GM21360 (cell line): ENCODE results near the gene NKX6-2.
"Not testable (repeated sequence)": the region's sequence is repeated elsewhere in the genome, so short reads cannot be mapped to it uniquely, and the experiment has no call there.

Experiments
- ATAC-seq: cut with Tn5 transposase; IDR thresholded peaks from one replicate; pipeline ENCODE4 v1.9.1; 2021; ENCODE audit warnings: mild to moderate bottlenecking, moderate library complexity; ENCODE audit not compliant: unreplicated experiment

Gene NKX6-2

GRCh38 chr10:132799865-132800264 is 13.9 kb upstream of the NKX6-2 start:
- ATAC-seq = no peak

DNA sequence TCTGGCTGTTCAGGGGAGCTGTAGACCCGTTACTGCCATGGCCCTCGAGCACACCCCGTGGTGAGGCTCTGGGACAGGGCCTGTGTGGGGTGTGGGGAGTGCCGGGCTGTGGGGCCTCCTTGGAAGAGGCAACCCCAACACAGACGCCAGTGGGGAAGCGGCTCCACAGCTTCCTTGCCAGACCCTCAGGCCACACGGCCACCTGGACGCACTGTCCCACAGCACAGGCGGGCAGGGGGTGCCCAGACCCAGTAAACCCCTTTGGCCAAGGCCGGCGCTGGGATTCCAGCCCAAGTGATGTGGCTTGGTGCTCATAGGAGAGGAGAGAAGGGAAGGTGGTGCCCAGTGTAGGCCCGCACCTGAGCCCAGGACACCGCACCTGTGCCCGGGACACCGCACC is 12.9 kb upstream of the NKX6-2 start:
- ATAC-seq = no peak

GRCh38 chr10:132798403-132798802 is 12.5 kb upstream of the NKX6-2 start:
- no peak for ATAC-seq

- ATAC-seq = not testable (repeated sequence)
These were observed 12.0 kb upstream of the NKX6-2 start for GRCh38 chr10:132797986-132798385.

DNA sequence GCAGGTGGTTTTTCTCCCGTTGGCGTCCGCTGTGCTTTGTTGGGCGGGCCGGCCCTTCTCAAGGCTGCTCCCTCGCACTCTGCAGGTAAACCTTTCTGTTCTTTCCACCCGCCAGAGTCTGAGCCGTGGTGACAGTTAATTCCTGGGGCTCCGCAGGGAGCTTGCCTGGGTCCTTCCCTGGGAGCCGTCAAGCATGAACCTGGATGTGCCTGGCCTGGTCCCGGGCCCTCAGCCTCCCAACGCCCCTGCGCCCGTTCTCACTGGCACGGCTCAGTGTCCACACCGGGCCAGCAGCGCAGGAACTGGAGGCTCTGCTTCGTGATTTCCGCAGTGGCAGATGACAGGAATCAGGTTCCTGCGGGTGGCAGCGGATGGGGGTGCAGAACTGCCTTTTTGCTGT is 10.9 kb upstream of the NKX6-2 start:
- no peak for ATAC-seq

GRCh38 chr10:132793871-132794849 is 8.2 kb upstream of the NKX6-2 start:
- ATAC-seq = no peak

DNA sequence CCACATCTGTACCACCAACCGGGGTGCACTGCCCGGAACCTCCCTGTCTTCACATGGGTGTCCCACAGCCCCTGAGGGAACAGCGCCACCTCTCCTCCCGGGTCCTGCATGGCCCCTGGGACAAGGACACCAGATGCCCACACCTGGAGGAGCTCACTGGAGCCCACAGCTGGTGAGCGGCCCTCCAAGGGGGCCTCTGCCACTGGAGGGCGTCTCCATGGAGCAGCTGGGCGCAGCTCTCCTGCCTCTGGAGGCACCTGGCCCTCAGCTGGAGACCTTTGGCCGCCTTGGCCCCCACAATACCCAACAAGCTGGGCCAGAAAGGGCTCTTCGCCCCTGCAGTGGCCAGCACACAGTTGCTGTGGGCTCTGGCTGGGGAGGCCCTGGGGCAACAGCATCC is 7.3 kb upstream of the NKX6-2 start:
- ATAC-seq = no peak

GRCh38 chr10:132792796-132793195 is 6.8 kb upstream of the NKX6-2 start:
- no peak for ATAC-seq

DNA sequence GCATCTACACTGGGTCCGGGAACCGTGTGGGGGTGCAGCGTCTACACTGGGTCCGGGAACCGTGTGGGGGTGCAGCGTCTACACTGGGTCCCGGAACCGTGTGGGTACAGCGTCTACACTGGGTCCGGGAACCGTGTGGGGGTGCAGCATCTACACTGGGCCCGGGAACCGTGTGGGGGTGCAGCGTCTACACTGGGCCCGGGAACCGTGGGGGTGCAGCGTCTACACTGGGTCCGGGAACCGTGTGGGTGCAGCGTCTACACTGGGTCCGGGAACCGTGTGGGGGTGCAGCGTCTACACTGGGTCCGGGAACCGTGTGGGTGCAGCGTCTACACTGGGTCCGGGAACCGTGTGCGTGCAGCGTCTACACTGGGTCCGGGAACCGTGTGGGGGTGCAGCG is 6.2 kb upstream of the NKX6-2 start:
- ATAC-seq = not testable (repeated sequence)

DNA sequence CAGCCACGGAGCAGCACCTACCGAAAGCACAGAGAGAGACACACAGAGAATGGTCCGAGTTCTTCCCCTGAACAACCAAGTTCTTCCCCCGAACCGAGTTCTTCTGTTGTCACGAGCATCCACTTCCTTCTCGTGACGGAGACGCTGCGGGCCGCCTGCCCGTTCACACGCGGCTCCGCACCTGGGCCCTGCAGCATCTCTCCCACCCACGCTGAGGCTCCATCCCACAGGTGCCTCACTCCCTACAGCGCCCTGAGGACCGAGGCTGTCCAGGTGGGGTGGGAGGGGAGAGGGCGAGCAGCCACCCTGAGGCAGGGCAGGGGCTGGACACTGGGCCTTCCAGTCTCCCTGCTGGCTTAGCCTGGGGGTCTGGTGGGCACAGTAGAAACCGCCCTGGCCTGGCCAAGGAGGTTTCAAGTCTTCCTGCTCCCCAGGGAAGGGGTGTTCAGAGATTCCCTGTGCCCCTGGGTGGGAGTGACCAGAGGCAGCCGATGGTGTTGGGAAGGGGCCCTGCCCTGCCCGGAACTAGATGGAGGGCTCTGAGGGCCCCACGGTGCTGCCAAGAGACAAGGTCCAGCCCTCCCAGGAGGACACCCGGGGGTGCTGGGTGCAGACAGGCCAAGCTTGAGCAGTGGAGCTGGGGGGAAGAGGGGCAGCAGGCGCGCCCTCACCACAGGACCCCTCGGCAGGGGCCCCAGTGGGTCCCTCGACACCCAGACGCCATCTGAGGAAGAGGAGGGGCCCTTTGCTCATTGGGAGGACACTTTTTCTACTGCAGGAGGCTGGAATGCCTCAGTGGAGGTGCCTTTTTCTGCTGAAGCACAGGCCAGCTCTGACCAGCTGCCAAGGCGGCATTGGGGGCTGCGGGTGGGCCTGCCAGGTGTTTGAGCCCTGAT is 5.2 kb upstream of the NKX6-2 start:
- ATAC-seq = no peak

- no peak for ATAC-seq
These were observed 4.5 kb upstream of the NKX6-2 start for GRCh38 chr10:132790470-132790869.

DNA sequence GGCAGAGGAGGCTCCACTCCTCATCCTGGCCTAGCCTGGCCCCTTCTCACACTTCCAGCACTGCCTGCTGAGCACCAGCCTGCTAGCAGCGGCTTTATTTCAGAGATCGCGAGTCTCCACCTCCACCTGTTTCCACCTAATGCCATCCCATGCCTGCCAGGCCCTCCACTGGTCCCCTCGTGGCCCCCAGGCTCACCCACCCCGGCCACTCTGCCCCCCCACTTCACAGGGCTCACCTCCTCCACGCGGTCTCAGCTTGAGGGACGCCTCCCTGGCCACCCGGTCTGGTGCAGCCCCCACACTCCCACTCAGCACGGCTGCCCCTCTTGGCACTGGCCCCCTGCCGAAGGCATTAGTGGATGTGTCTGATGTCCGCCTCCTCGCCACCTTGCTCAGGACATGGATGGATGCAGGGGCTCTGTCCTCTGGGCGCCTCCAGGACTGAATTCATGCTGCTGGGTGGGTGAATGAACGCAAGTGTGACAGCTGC is 3.8 kb upstream of the NKX6-2 start:
- ATAC-seq = no peak

GRCh38 chr10:132788831-132789219 is 2.9 kb upstream of the NKX6-2 start:
- no peak for ATAC-seq

GRCh38 chr10:132788180-132788830 is 2.4 kb upstream of the NKX6-2 start:
- ATAC-seq = no peak

DNA sequence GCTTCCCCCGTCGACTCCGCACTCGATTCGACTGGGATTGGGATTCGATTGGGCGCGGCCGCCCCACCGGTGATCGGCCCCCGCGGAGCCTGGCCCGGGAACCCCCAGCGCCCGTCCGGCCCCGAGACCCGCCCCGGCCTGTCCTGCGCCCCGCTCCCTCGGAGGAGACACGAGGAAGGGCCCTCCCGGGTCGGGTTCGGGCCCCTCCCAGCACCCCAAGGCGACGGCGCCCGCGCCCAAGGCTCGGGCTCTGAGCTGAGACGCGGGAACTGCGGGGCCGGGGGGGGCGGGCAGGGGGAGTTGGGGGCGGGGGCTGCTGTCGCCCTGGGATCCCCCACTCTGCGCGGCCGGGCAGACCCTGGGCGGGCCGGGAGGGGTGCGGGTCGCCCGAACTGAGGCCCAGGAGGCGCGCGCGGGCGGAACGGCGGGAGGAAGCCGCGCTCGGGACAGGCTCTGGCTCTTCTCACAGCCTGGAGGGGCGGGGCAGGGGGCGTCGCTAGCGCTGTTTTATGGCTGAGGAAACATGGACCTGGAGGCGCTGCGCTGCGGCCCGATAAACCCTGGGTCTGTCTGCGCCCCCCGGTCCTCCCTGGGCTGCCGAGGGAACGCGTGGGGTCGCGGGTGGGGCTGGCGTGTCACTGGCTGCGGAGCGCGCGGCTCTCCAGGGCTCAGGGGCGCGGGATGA is 1.7 kb upstream of the NKX6-2 start:
- ATAC-seq = no peak

DNA sequence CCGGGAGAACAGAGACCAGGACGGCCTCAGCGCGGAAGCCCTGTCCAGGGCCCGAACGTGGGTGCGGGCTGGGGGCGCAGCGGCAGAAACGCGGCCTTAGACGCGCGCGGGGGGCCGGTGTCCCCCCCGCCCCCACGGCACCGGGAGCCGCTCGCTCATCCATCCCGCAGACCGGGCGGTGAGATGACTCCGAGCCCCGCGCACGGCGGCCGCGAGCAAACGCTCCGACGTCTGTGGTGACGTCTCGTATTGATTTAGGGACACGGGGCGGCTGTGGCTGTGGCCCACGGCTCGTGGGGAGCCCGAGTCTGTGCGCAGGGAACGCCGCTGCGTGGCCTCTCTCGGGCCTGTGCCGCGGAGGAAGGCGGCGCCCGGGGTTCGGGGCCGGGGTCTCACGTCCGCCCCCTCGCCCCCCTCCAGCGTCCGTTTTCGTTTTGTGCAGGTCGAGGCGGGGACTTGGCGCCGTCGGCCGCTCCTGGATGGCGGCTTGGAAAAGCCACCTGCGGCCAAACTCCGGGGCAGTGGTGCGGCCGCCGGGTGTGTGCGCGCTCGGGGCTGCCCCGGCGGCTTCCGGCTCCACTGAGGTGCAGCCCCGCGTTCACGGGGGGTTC is 1.0 kb upstream of the NKX6-2 start:
- no peak for ATAC-seq

- no peak for ATAC-seq
These were observed 533 bp upstream of the NKX6-2 start for GRCh38 chr10:132786476-132786883.

- ATAC-seq = no peak
These were observed 853 bp downstream of the NKX6-2 start for GRCh38 chr10:132784866-132785722.
